Testis (tissue), 3 donors: ENCODE results near the gene ERC2. TPM values are rescaled to one million over a fixed set of nuclear protein-coding genes. Genes with fewer than 3 reads are reported as not detected.

Source experiments
- DNase-seq: peaks from one replicate; pipeline ENCODE4 v3.0.0-alpha.2; 2019
- H3K27ac ChIP-seq, 2 donors: fragments of 200-600 bp; sonication (generic); one replicate each; pipeline ENCODE4 v1.5.1; 2019
- H3K27me3 ChIP-seq: fragments of 200-600 bp; sonication (generic); one replicate; pipeline ENCODE4 v1.5.1; 2019
- H3K36me3 ChIP-seq: fragments of 200-600 bp; sonication (generic); one replicate; pipeline ENCODE4 v1.5.1; 2017; ENCODE audit warnings: low read depth; ENCODE audit errors: missing control alignments
- H3K4me1 ChIP-seq: fragments of 200-600 bp; sonication (generic); one replicate; pipeline ENCODE4 v1.5.1; 2019
- H3K4me3 ChIP-seq, 2 donors: fragments of 200-600 bp; sonication (generic); one replicate each; pipeline ENCODE4 v1.5.1; 2017 to 2019
- H3K9me3 ChIP-seq: fragments of 200-600 bp; sonication (generic); one replicate; pipeline ENCODE4 v1.5.1; 2017
- CTCF ChIP-seq, 3 experiments: fragments of 450-650 bp in 2 of 3; fragments of 200-600 bp in 1 of 3; sonication (generic) in 1 of 3; IDR thresholded peaks; one replicate each; pipeline ENCODE4 v1.5.1; 2016 to 2019; ENCODE audit warnings: antibody characterized with exemption in 3 of 3, mild to moderate bottlenecking in 2 of 3, moderate library complexity in 1 of 3
- POLR2A ChIP-seq: fragments of 450-650 bp; IDR thresholded peaks from one replicate; pipeline ENCODE4 v1.6.1; 2017; ENCODE audit warnings: antibody characterized with exemption, mild to moderate bottlenecking, moderate library complexity
- WGBS, 2 donors: methylation state at CpG; one replicate each; pipeline ENCODE4 v1.1.5; 2018; 5-methylcytosine and 5-hydroxymethylcytosine counted together
- intact Hi-C: fragments of 100-400 bp; cut with DNase I; formaldehyde crosslinking; loops from one replicate; pipeline ENCODE4 v1.15.1; 2023; ENCODE audit warnings: low total_unique reads
- polyA plus RNA-seq: library from polyadenylated mRNA; stranded (reverse); fragments of 350-450 nt; fragmentation: Illumina TruSeq; extraction: RNeasy Lipid Tissue Mini Kit (QIAGEN cat#74804); gene quantifications from one replicate; pipeline ENCODE4 v1.2.3, GENCODE V29; 2014; ENCODE audit warnings: low read depth, low replicate concordance; ENCODE audit not compliant: insufficient read depth
- total RNA-seq, 2 donors: library from RNA; depleted of rRNA; stranded (reverse); fragments of >200 nt; gene quantifications; one replicate each; pipeline ENCODE4 v1.2.3, GENCODE V29; 2016

The ERC2 gene
- total and polyA plus RNA-seq, 3 donors from 2014 or later, result 1.9 to 6.1 (median 5.9) TPM

GRCh38 chr3:55678546-55679216 lies 789.6 kb downstream of the ERC2 start:
- DNase-seq, result no peak
- WGBS, 2 donors, result 53 to 59% methylated on average over 5 of the region's 5 CpGs
- H3K36me3 ChIP-seq, result no peaks in the 10 kb centered on the region
- H3K4me3 ChIP-seq, result no peak overlapping the region
- no peaks in the 10 kb centered on the region for H3K27me3 ChIP-seq
- H3K4me1 ChIP-seq, result no peaks in the 10 kb centered on the region
- H3K27ac ChIP-seq, result no peak overlapping the region
- TF ChIP-seq POLR2A, result no peak
- no peak for TF ChIP-seq CTCF (IDR thresholded peaks at IDR 0.05)
- no peaks in the 10 kb centered on the region for H3K9me3 ChIP-seq
- intact Hi-C loops, result no loop called here

DNA sequence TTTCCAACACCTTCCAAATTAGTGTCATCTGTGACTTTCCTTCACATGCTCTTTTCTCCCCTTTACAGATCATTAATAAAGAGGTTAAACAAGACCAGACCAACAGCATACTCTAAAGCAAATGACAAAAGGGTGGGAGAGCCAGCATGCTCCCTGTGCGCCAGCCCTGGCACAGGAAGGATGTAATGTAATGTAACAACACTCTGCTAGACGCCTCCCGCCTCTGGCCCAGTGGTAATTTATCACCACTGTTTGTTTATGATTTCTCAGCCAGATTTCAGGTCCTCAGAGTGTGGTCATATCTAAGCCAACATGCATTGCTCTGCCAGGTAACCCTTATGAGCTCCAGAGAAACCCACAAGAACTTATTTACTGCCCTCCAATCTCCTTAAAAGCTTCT lies 791.6 kb downstream of the ERC2 start:
- Histone ChIP-seq H3K27me3 (no peaks in the 10 kb centered on the region), H3K4me1 (no peaks in the 10 kb centered on the region), H3K36me3 (no peaks in the 10 kb centered on the region), H3K4me3 (no peak overlapping the region), H3K9me3 (no peaks in the 10 kb centered on the region), H3K27ac (no peak overlapping the region)
- no peak for DNase-seq
- WGBS, 2 donors, result 73 to 75% methylated on average over 3 of the region's 3 CpGs
- intact Hi-C loops, result no loop called here
- TF ChIP-seq POLR2A (no peak), CTCF (IDR thresholded peaks at IDR 0.05) (no peak)

GRCh38 chr3:55675478-55675877 lies 792.8 kb downstream of the ERC2 start:
- no peak overlapping the region for H3K4me3 ChIP-seq
- intact Hi-C loops, result no loop called here
- 93 to 95% methylated on average over 3 of the region's 3 CpGs for WGBS, 2 donors

GRCh38 chr3:55673764-55674163 lies 794.5 kb downstream of the ERC2 start:
- H3K27ac ChIP-seq, result no peak overlapping the region
- TF ChIP-seq CTCF (IDR thresholded peaks at IDR 0.05) (no peak), POLR2A (no peak)
- intact Hi-C loops, result no loop called here
- no peak for DNase-seq
- no peaks in the 10 kb centered on the region for H3K4me1 ChIP-seq
- no peaks in the 10 kb centered on the region for H3K27me3 ChIP-seq
- 46 to 60% methylated on average over 6 of the region's 6 CpGs for WGBS, 2 donors
- no peaks in the 10 kb centered on the region for H3K36me3 ChIP-seq
- no peaks in the 10 kb centered on the region for H3K9me3 ChIP-seq
- H3K4me3 ChIP-seq, result no peak overlapping the region

More at GRCh38 chr3:55675478-55675877, 792.8 kb downstream of the ERC2 start:
- no peaks in the 10 kb centered on the region for H3K36me3 ChIP-seq
- H3K27me3 ChIP-seq, result no peaks in the 10 kb centered on the region
- DNase-seq, result no peak
- H3K4me1 ChIP-seq, result no peaks in the 10 kb centered on the region
- TF ChIP-seq CTCF (IDR thresholded peaks at IDR 0.05), result no peak
- no peak for TF ChIP-seq POLR2A
- H3K9me3 ChIP-seq, result no peaks in the 10 kb centered on the region
- H3K27ac ChIP-seq, result no peak overlapping the region

DNA sequence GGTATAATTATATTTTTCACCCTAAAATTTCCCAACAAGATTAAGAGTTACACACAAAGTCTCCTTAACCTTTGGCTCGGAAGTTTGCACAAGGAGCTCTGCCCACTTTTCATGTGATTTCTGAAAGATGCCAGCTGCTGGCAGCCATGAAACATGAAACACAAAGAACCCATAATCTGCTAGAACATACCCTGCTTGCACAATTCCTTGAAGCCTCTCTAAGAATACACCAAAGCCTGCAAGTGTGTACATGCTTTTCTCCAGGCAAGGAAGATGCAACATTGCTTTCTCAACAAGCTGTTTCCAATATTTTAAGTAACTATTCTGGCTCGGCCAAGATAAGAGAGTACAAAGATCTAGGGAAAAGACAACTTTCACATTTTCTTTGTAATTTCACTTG lies 799.1 kb downstream of the ERC2 start:
- intact Hi-C loops, result no loop called here
- Histone ChIP-seq H3K27me3 (no peaks in the 10 kb centered on the region), H3K36me3 (no peaks in the 10 kb centered on the region), H3K4me1 (no peaks in the 10 kb centered on the region), H3K9me3 (no peaks in the 10 kb centered on the region), H3K4me3 (no peak overlapping the region), H3K27ac (no peak overlapping the region)
- WGBS, 2 donors, result 41 to 59% methylated on average over 2 of the region's 2 CpGs
- no peak for TF ChIP-seq POLR2A
- no peak for TF ChIP-seq CTCF (IDR thresholded peaks at IDR 0.05)
- DNase-seq, result no peak
